ENCODE measurements around the gene BCL2L12. TPM values are rescaled to one million over a fixed set of nuclear protein-coding genes. Genes with fewer than 3 reads are reported as not detected.

BCL2L12 gene
- total and polyA plus RNA-seq, 2 donors, result 18.7 to 27.1 TPM

- no peaks in the 10 kb centered on the region for H3K9me3 ChIP-seq (ENCODE audit: control insufficient read depth in 2 of 2, insufficient read depth in 1 of 2, low read length in 1 of 2)
- 98% methylated on average over 12 of the region's 12 CpGs for WGBS
- no peak overlapping the region for H3K27ac ChIP-seq (ENCODE audit: low read depth in 1 of 2, low read length in 1 of 2)
- H3K36me3 ChIP-seq (ENCODE audit: control insufficient read depth in 2 of 2, insufficient read depth in 2 of 2, low read length in 1 of 2), result peaks cover 88% of the 10 kb centered on the region in 2 donors
- no peak for DNase-seq (ENCODE audit: low read depth in 6 of 9, low spot score in 9 of 9)
- H3K4me3 ChIP-seq (ENCODE audit: low read length in 2 of 2), result no peak overlapping the region
- peaks cover 4 to 12% of the 10 kb centered on the region in 2 donors for H3K4me1 ChIP-seq (ENCODE audit: control insufficient read depth in 2 of 2, insufficient read depth in 2 of 2, low read length in 2 of 2)
- no peaks in the 10 kb centered on the region for H3K27me3 ChIP-seq (ENCODE audit: control insufficient read depth in 2 of 2, insufficient read depth in 1 of 2, low read length in 1 of 2)
Observed at GRCh38 chr19:49658566-49659442, 6.9 kb upstream of the BCL2L12 start.

GRCh38 chr19:49660338-49660961, 5.3 kb upstream of the BCL2L12 start:
- H3K27ac ChIP-seq (ENCODE audit: low read depth in 1 of 2, low read length in 1 of 2), result no peak overlapping the region
- peaks cover 72 to 74% of the 10 kb centered on the region in 2 donors for H3K36me3 ChIP-seq (ENCODE audit: control insufficient read depth in 2 of 2, insufficient read depth in 2 of 2, low read length in 1 of 2)
- H3K27me3 ChIP-seq (ENCODE audit: control insufficient read depth in 2 of 2, insufficient read depth in 1 of 2, low read length in 1 of 2), result no peaks in the 10 kb centered on the region
- no peaks in the 10 kb centered on the region for H3K9me3 ChIP-seq (ENCODE audit: control insufficient read depth in 2 of 2, insufficient read depth in 1 of 2, low read length in 1 of 2)
- 96% methylated on average over 15 of the region's 15 CpGs for WGBS
- H3K4me1 ChIP-seq (ENCODE audit: control insufficient read depth in 2 of 2, insufficient read depth in 2 of 2, low read length in 2 of 2), result peaks cover 9 to 25% of the 10 kb centered on the region in 2 donors
- DNase-seq (ENCODE audit: low read depth in 6 of 9, low spot score in 9 of 9), result no peak
- no peak overlapping the region for H3K4me3 ChIP-seq (ENCODE audit: low read length in 2 of 2)

GRCh38 chr19:49662011-49662410, 3.7 kb upstream of the BCL2L12 start:
- WGBS, result 98% methylated on average over 16 of the region's 16 CpGs
- H3K27ac ChIP-seq (ENCODE audit: low read depth in 1 of 2, low read length in 1 of 2), result no peak overlapping the region
- peaks cover 0 to 2% of the 10 kb centered on the region in 2 donors for H3K9me3 ChIP-seq (ENCODE audit: control insufficient read depth in 2 of 2, insufficient read depth in 1 of 2, low read length in 1 of 2)
- no peak for DNase-seq (ENCODE audit: low read depth in 6 of 9, low spot score in 9 of 9)
- H3K27me3 ChIP-seq (ENCODE audit: control insufficient read depth in 2 of 2, insufficient read depth in 1 of 2, low read length in 1 of 2), result no peaks in the 10 kb centered on the region
- peaks cover 18 to 35% of the 10 kb centered on the region in 2 donors for H3K4me1 ChIP-seq (ENCODE audit: control insufficient read depth in 2 of 2, insufficient read depth in 2 of 2, low read length in 2 of 2)
- peaks cover 56 to 59% of the 10 kb centered on the region in 2 donors for H3K36me3 ChIP-seq (ENCODE audit: control insufficient read depth in 2 of 2, insufficient read depth in 2 of 2, low read length in 1 of 2)
- H3K4me3 ChIP-seq (ENCODE audit: low read length in 2 of 2), result no peak overlapping the region

- Histone ChIP-seq H3K9me3 (ENCODE audit: control insufficient read depth in 2 of 2, insufficient read depth in 1 of 2, low read length in 1 of 2) (peaks cover 0 to 2% of the 10 kb centered on the region in 2 donors), H3K36me3 (ENCODE audit: control insufficient read depth in 2 of 2, insufficient read depth in 2 of 2, low read length in 1 of 2) (peaks cover 47 to 48% of the 10 kb centered on the region in 2 donors), H3K27me3 (ENCODE audit: control insufficient read depth in 2 of 2, insufficient read depth in 1 of 2, low read length in 1 of 2) (no peaks in the 10 kb centered on the region), H3K4me1 (ENCODE audit: control insufficient read depth in 2 of 2, insufficient read depth in 2 of 2, low read length in 2 of 2) (peaks cover 21 to 35% of the 10 kb centered on the region in 2 donors), H3K27ac (ENCODE audit: low read depth in 1 of 2, low read length in 1 of 2) (no peak overlapping the region), H3K4me3 (ENCODE audit: low read length in 2 of 2) (no peak overlapping the region)
- WGBS, result 97% methylated on average over 12 of the region's 12 CpGs
- DNase-seq (ENCODE audit: low read depth in 6 of 9, low spot score in 9 of 9), result no peak
Observed at GRCh38 chr19:49663224-49663623, 2.5 kb upstream of the BCL2L12 start.

- Histone ChIP-seq H3K36me3 (ENCODE audit: control insufficient read depth in 2 of 2, insufficient read depth in 2 of 2, low read length in 1 of 2) (peaks cover 41 to 44% of the 10 kb centered on the region in 2 donors), H3K4me3 (ENCODE audit: low read length in 2 of 2) (peak overlapping the region; percentile 60 to 70), H3K4me1 (ENCODE audit: control insufficient read depth in 2 of 2, insufficient read depth in 2 of 2, low read length in 2 of 2) (peaks cover 21 to 35% of the 10 kb centered on the region in 2 donors), H3K9me3 (ENCODE audit: control insufficient read depth in 2 of 2, insufficient read depth in 1 of 2, low read length in 1 of 2) (peaks cover 0 to 2% of the 10 kb centered on the region in 2 donors), H3K27me3 (ENCODE audit: control insufficient read depth in 2 of 2, insufficient read depth in 1 of 2, low read length in 1 of 2) (no peaks in the 10 kb centered on the region), H3K27ac (ENCODE audit: low read depth in 1 of 2, low read length in 1 of 2) (peak overlapping the region; percentile 85 to 92)
- under 1% methylated on average over 53 of the region's 53 CpGs for WGBS
- DNase-seq (ENCODE audit: low read depth in 6 of 9, low spot score in 9 of 9), result peak in 8 of 9 donors; percentile 60 to 89 (median 82)
Observed at GRCh38 chr19:49664171-49665035, 1.3 kb upstream of the BCL2L12 start.

GRCh38 chr19:49665036-49665350, 740 bp upstream of the BCL2L12 start:
- H3K27ac ChIP-seq (ENCODE audit: low read depth in 1 of 2, low read length in 1 of 2), result peak overlapping the region; percentile 85 to 92
- no peaks in the 10 kb centered on the region for H3K27me3 ChIP-seq (ENCODE audit: control insufficient read depth in 2 of 2, insufficient read depth in 1 of 2, low read length in 1 of 2)
- peaks cover 21 to 35% of the 10 kb centered on the region in 2 donors for H3K4me1 ChIP-seq (ENCODE audit: control insufficient read depth in 2 of 2, insufficient read depth in 2 of 2, low read length in 2 of 2)
- DNase-seq (ENCODE audit: low read depth in 6 of 9, low spot score in 9 of 9), result peak in 1 of 9 donors; percentile 11
- H3K4me3 ChIP-seq (ENCODE audit: low read length in 2 of 2), result peak overlapping the region; percentile 60 to 70
- WGBS, result 1% methylated on average over 7 of the region's 7 CpGs
- peaks cover 43 to 44% of the 10 kb centered on the region in 2 donors for H3K36me3 ChIP-seq (ENCODE audit: control insufficient read depth in 2 of 2, insufficient read depth in 2 of 2, low read length in 1 of 2)
- peaks cover 0 to 2% of the 10 kb centered on the region in 2 donors for H3K9me3 ChIP-seq (ENCODE audit: control insufficient read depth in 2 of 2, insufficient read depth in 1 of 2, low read length in 1 of 2)

- H3K4me3 ChIP-seq (ENCODE audit: low read length in 2 of 2), result peak overlapping the region; percentile 60 to 70
- H3K9me3 ChIP-seq (ENCODE audit: control insufficient read depth in 2 of 2, insufficient read depth in 1 of 2, low read length in 1 of 2), result peaks cover 0 to 2% of the 10 kb centered on the region in 2 donors
- no peaks in the 10 kb centered on the region for H3K27me3 ChIP-seq (ENCODE audit: control insufficient read depth in 2 of 2, insufficient read depth in 1 of 2, low read length in 1 of 2)
- H3K4me1 ChIP-seq (ENCODE audit: control insufficient read depth in 2 of 2, insufficient read depth in 2 of 2, low read length in 2 of 2), result peaks cover 21 to 35% of the 10 kb centered on the region in 2 donors
- H3K36me3 ChIP-seq (ENCODE audit: control insufficient read depth in 2 of 2, insufficient read depth in 2 of 2, low read length in 1 of 2), result peaks cover 36 to 39% of the 10 kb centered on the region in 2 donors
- 1% methylated on average over 9 of the region's 9 CpGs for WGBS
- no peak for DNase-seq (ENCODE audit: low read depth in 6 of 9, low spot score in 9 of 9)
- H3K27ac ChIP-seq (ENCODE audit: low read depth in 1 of 2, low read length in 1 of 2), result peak overlapping the region; percentile 78 to 92
Observed at GRCh38 chr19:49666120-49666444, 349 bp downstream of the BCL2L12 start.

- no peak for DNase-seq (ENCODE audit: low read depth in 6 of 9, low spot score in 9 of 9)
- peaks cover 21 to 42% of the 10 kb centered on the region in 2 donors for H3K4me1 ChIP-seq (ENCODE audit: control insufficient read depth in 2 of 2, insufficient read depth in 2 of 2, low read length in 2 of 2)
- H3K27me3 ChIP-seq (ENCODE audit: control insufficient read depth in 2 of 2, insufficient read depth in 1 of 2, low read length in 1 of 2), result no peaks in the 10 kb centered on the region
- H3K9me3 ChIP-seq (ENCODE audit: control insufficient read depth in 2 of 2, insufficient read depth in 1 of 2, low read length in 1 of 2), result peaks cover 0 to 2% of the 10 kb centered on the region in 2 donors
- WGBS, result 96% methylated on average over 2 of the region's 2 CpGs
- peaks cover 29 to 30% of the 10 kb centered on the region in 2 donors for H3K36me3 ChIP-seq (ENCODE audit: control insufficient read depth in 2 of 2, insufficient read depth in 2 of 2, low read length in 1 of 2)
- no peak overlapping the region for H3K27ac ChIP-seq (ENCODE audit: low read depth in 1 of 2, low read length in 1 of 2)
- H3K4me3 ChIP-seq (ENCODE audit: low read length in 2 of 2), result no peak overlapping the region
Observed at GRCh38 chr19:49667473-49667872, 1.7 kb downstream of the BCL2L12 start.

Measured in thymus (tissue), 11 donors.